GM21360 (cell line): ENCODE measurements around the gene OR1D2.
"Not testable (repeated sequence)": the region's sequence is repeated elsewhere in the genome, so short reads cannot be mapped to it uniquely, and the experiment has no call there.

Experiments used
- ATAC-seq: cut with Tn5 transposase; IDR thresholded peaks from one replicate; pipeline ENCODE4 v1.9.1; 2021; ENCODE audit warnings: mild to moderate bottlenecking, moderate library complexity; ENCODE audit not compliant: unreplicated experiment

OR1D2 gene, protein sequence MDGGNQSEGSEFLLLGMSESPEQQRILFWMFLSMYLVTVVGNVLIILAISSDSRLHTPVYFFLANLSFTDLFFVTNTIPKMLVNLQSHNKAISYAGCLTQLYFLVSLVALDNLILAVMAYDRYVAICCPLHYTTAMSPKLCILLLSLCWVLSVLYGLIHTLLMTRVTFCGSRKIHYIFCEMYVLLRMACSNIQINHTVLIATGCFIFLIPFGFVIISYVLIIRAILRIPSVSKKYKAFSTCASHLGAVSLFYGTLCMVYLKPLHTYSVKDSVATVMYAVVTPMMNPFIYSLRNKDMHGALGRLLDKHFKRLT

DNA sequence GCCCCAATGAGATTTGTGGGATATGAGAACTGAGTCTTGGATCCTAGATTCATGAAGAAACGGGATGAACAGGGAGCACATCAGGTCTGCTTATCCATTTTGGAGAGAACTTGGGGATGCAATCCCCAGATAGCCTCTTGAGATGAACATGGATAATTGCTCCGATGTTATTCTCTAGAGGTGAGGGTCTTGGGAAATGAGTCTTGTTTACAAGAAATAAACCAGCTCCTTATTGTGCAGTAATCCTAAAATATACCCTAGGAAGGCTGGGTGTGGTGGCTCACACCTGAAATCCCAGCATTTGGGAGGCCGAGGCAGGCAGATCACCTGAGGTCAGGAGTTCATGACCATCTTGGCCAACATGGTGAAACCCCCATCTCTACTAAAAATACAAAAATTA is at the start of gene OR1D2:
Gene OR1D2 (minus strand): TSS at position 101 of the 400 bp plus-strand sequence. CDS start 11,426 bp downstream, outside the sequence.
- no peak for ATAC-seq

DNA sequence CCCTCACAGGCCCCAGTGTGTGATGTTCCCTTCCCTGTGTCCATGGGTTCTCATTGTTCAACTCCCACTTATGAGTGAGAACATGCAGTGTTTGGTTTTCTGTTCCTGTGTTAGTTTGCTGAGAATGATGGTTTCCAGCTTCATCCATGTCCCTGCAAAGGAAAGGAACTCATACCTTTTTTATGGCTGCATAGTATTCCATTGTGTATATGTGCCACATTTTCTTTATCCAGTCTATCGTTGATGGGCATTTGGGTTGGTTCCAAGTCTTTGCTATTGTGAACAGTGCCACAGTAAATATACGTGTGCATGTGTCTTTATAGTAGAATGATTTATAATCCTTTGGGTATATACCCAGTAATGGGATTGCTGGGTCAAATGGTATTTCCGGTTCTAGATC is 33.3 kb upstream of the OR1D2 start:
- not testable (repeated sequence) for ATAC-seq

DNA sequence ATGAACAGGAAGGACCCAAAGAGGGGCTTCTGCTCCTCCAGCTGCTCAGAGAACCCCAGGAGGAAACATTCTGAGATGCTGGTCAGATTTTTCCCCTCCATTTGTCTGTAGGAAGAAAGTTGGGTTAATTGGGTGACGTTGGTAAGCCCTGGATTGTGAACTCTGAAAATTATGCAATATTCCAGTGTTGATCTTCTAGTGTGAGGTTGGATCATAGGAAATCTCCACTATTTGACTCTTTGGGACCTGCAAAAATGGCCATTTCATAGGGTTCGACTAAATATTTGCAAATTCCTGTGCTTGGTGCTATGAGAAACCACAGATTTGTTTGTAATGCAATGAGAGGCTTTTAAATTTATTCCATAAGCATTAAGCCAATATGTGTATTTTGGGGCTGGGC is 23.2 kb upstream of the OR1D2 start, which contains the start of gene OR1G1:
Gene OR1G1 (minus strand): TSS at position 101 of the 400 bp plus-strand sequence. CDS start 0 bp downstream, at position 101.
- no peak for ATAC-seq

DNA sequence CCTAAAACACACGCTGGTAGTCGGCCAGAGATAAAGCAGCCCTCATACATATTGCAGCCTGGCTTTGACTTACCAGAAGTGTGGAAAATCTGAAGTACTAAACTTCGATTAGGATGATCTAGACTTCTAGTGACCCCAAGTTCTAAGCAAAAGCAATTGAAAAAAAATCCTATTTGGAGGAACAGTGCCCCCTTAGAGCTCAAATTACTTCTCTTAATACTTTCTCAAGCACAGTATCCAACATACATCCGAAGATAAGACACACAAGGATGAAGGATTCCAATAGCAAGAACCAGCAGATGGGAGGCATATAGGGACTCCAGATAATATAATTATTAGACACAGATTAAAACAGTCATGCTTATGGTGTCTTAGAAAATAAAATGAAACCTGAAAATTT is 30.4 kb downstream of the OR1D2 start:
- ATAC-seq, result not testable (repeated sequence)

DNA sequence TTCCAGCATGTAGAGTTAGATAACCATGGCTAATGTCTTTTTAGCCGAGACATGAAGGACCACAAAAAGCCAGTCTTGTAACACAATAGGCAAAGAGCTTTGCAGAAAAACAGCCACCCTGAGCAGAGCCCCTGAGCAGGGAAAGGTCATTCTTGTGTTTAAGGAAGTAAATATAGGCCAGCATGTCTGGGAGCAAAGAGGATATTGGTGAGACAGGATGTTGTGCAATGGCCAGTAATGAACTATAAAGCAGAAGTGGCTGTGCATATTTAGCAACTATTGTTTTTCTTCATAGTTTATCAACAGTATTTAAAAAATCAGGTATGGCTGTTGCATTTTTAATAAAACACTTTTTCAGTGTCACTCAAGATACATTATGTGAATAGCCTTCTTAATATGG is 39.0 kb downstream of the OR1D2 start:
- not testable (repeated sequence) for ATAC-seq

DNA sequence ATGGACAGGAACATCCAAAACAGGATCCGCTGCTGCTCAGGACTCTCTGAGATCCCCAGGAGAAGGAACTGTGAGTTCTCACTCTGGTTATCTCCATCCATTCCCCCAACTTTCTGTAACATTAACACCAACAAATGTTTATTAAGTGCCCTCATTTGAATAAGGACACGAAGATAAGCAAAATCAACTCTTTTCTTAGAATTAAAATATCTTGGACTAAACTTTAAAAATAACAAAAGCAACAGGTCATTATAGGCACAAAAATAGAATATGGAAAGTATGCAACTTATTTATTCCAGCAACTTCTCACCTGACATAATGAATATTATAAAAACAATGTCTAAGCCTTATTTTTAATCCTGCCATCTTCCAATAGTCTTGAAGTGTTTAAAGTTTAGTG is 40.7 kb downstream of the OR1D2 start, which contains the start of gene OR1D5:
Gene OR1D5 (minus strand): TSS at position 101 of the 400 bp plus-strand sequence. CDS start 0 bp downstream, at position 101.
- ATAC-seq, result not testable (repeated sequence)

DNA sequence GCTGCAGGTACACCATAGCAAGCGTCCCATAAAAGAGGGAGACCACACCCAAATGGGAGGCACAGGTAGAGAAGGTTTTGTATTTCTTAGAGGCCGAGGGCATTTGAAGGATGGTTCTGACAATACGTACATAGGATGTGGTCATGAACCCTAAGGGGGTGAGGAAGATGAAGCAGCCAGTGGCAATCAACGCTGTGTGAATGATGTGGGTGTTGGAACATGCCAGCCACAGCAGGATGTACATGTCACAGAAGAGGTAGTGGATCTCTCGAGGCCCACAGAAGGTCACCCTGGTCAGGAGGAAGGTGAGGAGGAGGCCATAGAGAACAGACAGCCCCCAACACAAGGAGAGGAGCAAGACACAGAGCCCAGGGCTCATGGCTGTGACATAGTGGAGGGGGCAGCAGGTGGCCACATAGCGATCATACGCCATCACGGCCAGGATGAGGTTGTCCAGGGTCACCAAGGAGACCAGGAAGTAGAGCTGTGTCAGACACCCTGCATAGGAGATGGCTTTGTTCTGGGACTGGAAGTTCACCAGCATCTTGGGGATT is 41.3 kb downstream of the OR1D2 start:
- not testable (repeated sequence) for ATAC-seq

DNA sequence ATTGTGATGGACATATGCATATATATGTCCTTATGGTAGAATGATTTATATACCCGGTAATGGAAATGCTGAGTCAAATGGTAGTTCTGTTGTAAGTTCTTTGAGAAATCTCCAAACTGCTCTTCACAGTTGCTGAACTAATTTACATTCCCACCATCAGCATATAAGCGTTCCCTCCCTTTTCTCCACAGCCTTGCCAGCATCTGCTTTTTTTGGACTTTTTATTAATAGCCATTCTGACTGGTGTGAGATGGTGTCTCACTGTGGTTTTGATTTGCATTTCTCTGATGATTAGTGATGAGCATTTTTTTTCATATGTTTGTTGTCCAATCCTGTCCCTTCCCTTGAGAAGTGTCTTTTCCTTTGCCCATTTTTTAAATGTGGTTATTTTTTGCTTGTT is 49.4 kb downstream of the OR1D2 start:
- not testable (repeated sequence) for ATAC-seq

DNA sequence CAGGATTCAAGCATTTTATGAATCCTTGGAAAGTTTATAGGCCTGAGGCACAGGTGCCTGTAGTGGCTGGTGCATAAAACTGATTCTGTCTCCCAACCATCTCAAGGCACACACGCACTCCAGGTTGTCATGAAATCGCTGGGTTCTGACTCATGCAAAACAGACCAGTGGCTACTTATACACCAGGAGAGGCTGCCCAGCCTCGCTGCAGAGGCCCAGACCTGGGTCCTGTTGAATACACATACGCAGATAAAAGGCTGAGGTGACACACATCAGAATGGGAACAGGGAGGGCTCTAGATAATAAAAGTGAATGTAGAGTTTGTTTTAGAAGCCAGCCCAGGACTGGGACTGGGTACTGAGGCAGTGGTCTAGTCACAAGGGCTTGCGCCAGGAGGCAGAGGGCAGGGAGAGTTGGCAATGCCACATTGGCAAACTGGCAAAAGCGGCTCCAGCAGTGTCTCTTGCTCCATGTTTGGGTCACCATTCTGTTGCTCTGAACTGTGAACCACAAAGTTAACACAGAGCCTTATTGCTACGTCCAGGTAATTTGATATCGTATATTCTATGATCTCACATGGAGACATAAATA is 54.4 kb downstream of the OR1D2 start:
- no peak for ATAC-seq

DNA sequence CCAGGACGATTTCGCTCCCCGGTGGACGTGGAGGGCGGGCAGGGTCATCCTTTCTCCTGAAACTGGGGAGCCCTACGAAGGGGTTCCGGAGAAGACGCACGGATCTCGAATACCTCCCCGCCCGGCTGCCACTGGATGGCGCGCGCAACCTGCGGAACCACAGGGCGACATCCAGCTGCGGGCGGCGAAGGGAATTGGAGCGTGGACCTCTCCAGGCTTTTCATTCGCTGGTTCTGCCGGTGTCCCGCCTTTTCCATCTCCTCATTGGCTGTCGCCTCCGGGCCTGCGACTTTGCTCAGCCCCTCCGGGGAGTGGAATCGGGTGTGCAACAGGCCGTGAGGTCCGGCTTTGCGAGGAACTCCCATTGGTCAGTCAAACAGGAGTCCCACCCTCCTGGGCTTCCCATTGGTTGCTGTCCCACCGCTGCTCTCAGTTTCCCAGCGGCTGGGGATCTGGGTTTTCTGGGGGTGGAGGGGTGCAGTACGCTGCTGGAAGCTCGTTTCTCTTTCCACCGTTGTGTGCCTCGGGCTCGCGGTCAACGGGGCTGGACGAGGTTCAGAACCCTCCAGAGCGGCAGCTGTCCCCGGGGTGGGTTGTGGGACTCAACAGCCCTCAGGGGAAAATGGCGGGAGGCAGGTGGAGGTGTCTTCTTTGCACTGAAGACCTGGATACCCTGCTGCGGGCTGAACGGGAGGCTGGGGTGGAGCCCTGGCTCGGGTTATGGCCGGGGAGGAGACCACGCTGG is 55.3 kb downstream of the OR1D2 start:
- peak; percentile 97 for ATAC-seq

DNA sequence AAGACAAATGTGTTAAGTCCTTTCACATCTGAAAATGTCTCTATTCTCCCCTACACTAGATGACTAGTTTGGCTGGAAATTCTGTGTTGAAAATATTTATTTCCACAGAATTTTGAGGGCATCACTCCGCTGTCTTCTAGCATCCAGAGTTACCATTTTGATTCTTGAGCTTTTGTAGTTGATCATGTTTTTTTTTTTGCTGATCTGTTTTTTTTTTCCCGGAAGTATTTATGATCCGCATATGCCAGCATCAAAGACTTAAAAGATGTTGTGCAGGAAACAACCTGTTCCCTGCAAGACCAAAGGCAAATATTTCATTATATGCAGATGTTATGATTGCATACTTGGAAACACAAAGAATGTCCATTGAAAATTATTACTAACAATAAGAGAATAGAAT is 57.5 kb downstream of the OR1D2 start:
- no peak for ATAC-seq

DNA sequence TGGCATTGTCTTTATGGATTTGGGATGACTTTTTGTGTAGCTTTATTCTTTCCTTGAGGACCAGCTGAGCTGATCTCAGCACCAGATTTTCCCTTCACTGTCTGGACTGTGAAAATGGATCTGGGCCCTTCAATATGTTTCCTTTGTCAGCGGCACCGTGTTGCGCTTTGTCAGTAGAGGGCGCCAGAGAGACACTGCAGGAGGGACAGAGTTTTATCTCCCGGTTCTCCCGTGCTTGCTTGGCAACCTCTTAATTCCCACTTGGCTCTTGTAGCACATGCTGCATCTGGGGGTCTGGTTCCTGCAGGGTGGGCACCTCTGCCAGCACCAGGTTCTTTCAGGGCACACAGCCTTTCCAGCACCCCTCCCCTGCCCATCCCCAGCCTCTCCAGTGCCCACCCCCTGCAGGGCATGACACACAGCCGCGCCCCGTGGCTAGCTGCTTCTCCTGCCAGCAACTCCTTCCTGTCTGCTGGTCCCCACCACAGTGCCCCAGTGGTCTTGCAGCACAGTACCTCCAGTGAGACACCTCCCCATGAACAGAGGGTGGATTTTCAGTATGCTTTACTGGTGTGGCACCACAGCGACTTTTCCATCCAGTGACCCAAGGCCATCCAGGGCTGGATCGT is 60.4 kb downstream of the OR1D2 start:
- ATAC-seq, result no peak

DNA sequence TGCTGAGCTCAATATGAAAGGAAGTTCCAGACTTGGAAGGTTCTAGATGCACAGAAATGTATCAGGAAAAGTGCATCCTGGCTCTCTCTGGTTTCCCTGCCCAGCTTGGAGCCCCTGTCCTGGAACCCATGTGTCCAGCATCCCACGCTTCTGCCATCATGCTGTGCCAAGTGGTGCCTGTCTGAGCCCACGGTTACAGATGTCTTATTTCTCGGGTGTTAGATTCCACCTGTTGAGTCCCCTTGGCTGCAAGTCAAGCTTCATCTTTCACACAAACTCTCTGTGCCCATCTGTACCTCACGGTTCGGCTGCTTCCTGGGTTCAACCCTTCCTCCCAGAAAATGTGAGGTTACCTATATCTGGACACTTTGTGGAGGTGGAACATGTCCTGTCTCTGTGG is 63.3 kb downstream of the OR1D2 start:
- no peak for ATAC-seq

DNA sequence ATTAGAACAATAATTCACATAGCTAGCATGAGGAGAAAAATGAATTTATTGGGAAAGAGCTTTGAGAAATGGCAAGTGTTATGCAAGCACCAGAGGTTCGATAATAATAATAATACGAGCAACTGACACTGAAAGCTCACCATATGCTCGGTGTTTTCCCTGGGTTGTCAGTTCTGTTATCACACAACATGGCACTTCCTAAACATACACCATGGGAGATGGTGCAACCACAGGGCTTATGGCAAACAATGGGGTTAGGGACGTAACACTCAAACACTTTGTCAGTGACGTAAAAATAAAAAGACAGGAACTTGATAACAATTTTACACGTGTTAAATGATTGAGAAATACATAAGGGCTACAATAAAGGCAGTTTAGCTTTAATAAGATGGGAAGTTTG is 64.5 kb downstream of the OR1D2 start:
- ATAC-seq, result no peak

DNA sequence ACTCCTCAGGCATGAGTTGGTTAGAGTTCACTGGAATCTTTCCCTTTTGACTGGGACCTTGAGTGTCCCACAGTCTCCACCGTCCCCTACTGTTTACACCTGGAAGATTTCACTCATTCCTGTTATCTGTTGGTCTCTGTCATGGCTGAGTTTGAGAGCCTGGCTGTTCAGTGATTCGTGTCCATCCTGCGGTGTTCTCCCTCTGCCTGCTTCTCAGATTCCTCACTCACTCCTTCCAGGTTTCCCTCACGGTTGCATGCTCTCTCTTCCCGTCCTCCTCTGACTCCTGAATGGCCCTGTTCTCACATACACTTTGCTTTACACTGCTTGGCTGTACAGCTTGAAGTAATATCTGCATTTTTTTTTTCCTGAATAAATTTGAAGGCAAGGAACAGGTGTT is 65.3 kb downstream of the OR1D2 start:
- ATAC-seq, result no peak
